A549 (cell line): ENCODE measurements around the gene ZNF385D. TPM values are rescaled to one million over a fixed set of nuclear protein-coding genes. Genes with fewer than 3 reads are reported as not detected.

Experiments used
- ATAC-seq, 2 experiments: fragments of 200-7000 bp in 1 of 2; fragments of >200 bp in 1 of 2; cut with Nextera tagmentation in 1 of 2; cut with Tn5 transposase in 1 of 2; 3 replicates each; pipeline versions ENCODE4 v1.8.0 to v1.9.1; 2018 to 2020; ENCODE audit warnings: mild to moderate bottlenecking in 1 of 2, moderate library complexity in 1 of 2
- CTCF ChIA-PET: fragments of 300-600 bp; sonication (Branson Sonifier 250); formaldehyde crosslinking; extraction: SDS; loops from one replicate; lab custom pipeline; 2021; ENCODE audit warnings: antibody characterized with exemption, inconsistent platforms; lab: Yijun Ruan, JAX
- POLR2A ChIA-PET: fragments of 350-600 bp; formaldehyde crosslinking; extraction: SDS; loops from one replicate; lab custom pipeline; 2021; ENCODE audit warnings: antibody characterized with exemption, inconsistent platforms; lab: Yijun Ruan, JAX
- DNase-seq, 2 experiments: peaks; one replicate each; pipeline versions ENCODE4 v3.0.0 to v3.0.0-alpha.2; 2011 to 2016; ENCODE audit warnings: low read depth in 1 of 2, low spot score in 1 of 2
- FAIRE-seq: peaks from 2 replicates; lab custom pipeline; 2011; peaks lifted over from hg19 to GRCh38; lab: Jason Lieb, UNC
- H3K27ac ChIP-seq, 2 experiments: fragments of >200 bp; sonication (Bioruptor Twin); formaldehyde crosslinking; 3 replicates each; pipeline ENCODE4 v1.5.1; 2016 to 2017
- H3K4me1 ChIP-seq: fragments of >200 bp; sonication (Bioruptor Twin); formaldehyde crosslinking; 3 replicates; pipeline ENCODE4 v1.6.1; 2016
- H3K4me2 ChIP-seq: fragments of >200 bp; sonication (Bioruptor Twin); formaldehyde crosslinking; 3 replicates; pipeline ENCODE4 v1.6.1; 2016
- H3K4me3 ChIP-seq: fragments of >200 bp; sonication (Bioruptor Twin); formaldehyde crosslinking; 3 replicates; pipeline ENCODE4 v1.5.1; 2016
- H3K9me3 ChIP-seq: fragments of >200 bp; sonication (Bioruptor Twin); formaldehyde crosslinking; 3 replicates; pipeline ENCODE4 v1.6.1; 2016
- BHLHE40 ChIP-seq: IDR thresholded peaks from 2 replicates; pipeline ENCODE4 v1.6.1; 2012; ENCODE audit warnings: low read depth, low read length, inconsistent platforms
- CBX8 ChIP-seq: fragments of 200-600 bp; sonication (generic); IDR thresholded peaks from 2 replicates; pipeline ENCODE4 v1.6.1; 2016
- CHD4 ChIP-seq: fragments of 200-600 bp; sonication (generic); IDR thresholded peaks from 2 replicates; pipeline ENCODE4 v1.6.1; 2016; ENCODE audit warnings: antibody characterized with exemption, mild to moderate bottlenecking, borderline replicate concordance
- CTCF ChIP-seq: fragments of >200 bp; sonication (Bioruptor Twin); formaldehyde crosslinking; IDR thresholded peaks from 3 replicates; pipeline ENCODE4 v1.5.1; 2016
- E2F6 ChIP-seq: IDR thresholded peaks from 2 replicates; pipeline ENCODE4 v1.6.1; 2012; ENCODE audit warnings: low read depth, borderline replicate concordance
- GATA3 ChIP-seq: IDR thresholded peaks from 2 replicates; pipeline ENCODE4 v1.6.1; 2012; ENCODE audit warnings: borderline replicate concordance
- HDAC2 ChIP-seq: fragments of 200-600 bp; sonication (generic); IDR thresholded peaks from 2 replicates; pipeline ENCODE4 v1.6.1; 2016
- HES2 ChIP-seq: fragments of >200 bp; sonication (Bioruptor Twin); formaldehyde crosslinking; IDR thresholded peaks from 2 replicates; pipeline ENCODE4 v1.6.1; 2016
- HMGXB4 ChIP-seq: fragments of 250-450 bp; sonication (Bioruptor Pico); IDR thresholded peaks from 2 replicates; pipeline ENCODE4 v1.5.0; 2021; ENCODE audit warnings: mild to moderate bottlenecking, moderate library complexity, borderline replicate concordance
- HOXA7 ChIP-seq: fragments of 250-450 bp; sonication (Bioruptor Pico); IDR thresholded peaks from 2 replicates; pipeline ENCODE4 v1.5.0; 2020; ENCODE audit warnings: mild to moderate bottlenecking, moderate library complexity
- HOXB13 ChIP-seq: fragments of 250-450 bp; sonication (Bioruptor Pico); IDR thresholded peaks from 2 replicates; pipeline ENCODE4 v1.5.0; 2020; ENCODE audit warnings: low read depth, mild to moderate bottlenecking, moderate library complexity
- HOXB5 ChIP-seq: fragments of 250-450 bp; sonication (Bioruptor Pico); IDR thresholded peaks from 2 replicates; pipeline ENCODE4 v1.5.0; 2020; ENCODE audit warnings: mild to moderate bottlenecking, moderate library complexity
- JUN ChIP-seq, 2 experiments: fragments of >200 bp; sonication (Bioruptor Twin); formaldehyde crosslinking; IDR thresholded peaks; 2 replicates in 1 of 2; 3 replicates in 1 of 2; pipeline ENCODE4 v1.6.1; 2016 to 2017
- JUNB ChIP-seq: fragments of >200 bp; sonication (Bioruptor Twin); formaldehyde crosslinking; IDR thresholded peaks from 2 replicates; pipeline ENCODE4 v1.6.1; 2016
- KDM1A ChIP-seq: fragments of 200-600 bp; sonication (generic); IDR thresholded peaks from 2 replicates; pipeline ENCODE4 v1.6.1; 2016; ENCODE audit warnings: low read depth, mild to moderate bottlenecking
- MAX ChIP-seq: IDR thresholded peaks from 2 replicates; pipeline ENCODE4 v1.6.1; 2012
- NFE2L2 ChIP-seq: fragments of 150-350 bp; conservative IDR thresholded peaks from 2 replicates; pipeline ENCODE4 v1.6.1; 2014; ENCODE audit warnings: low read length
- PHF8 ChIP-seq: fragments of 200-600 bp; sonication (generic); IDR thresholded peaks from 2 replicates; pipeline ENCODE4 v1.6.1; 2016; ENCODE audit warnings: low read depth, mild to moderate bottlenecking, antibody characterized with exemption, moderate library complexity, borderline replicate concordance
- POLR2AphosphoS2 ChIP-seq: conservative IDR thresholded peaks from 2 replicates; pipeline ENCODE4 v1.6.1; 2012; ENCODE audit warnings: low read length, improper control_type of control experiment, inconsistent platforms
- REST ChIP-seq: fragments of 200-600 bp; sonication (generic); IDR thresholded peaks from 2 replicates; pipeline ENCODE4 v1.6.1; 2016; ENCODE audit warnings: antibody characterized with exemption, mild to moderate bottlenecking, moderate library complexity
- RFX5 ChIP-seq: fragments of 450-650 bp; IDR thresholded peaks from 2 replicates; pipeline ENCODE4 v1.7.1; 2014; ENCODE audit warnings: antibody characterized with exemption, mild to moderate bottlenecking, moderate library complexity
- RNF2 ChIP-seq: fragments of 200-600 bp; sonication (generic); IDR thresholded peaks from 2 replicates; pipeline ENCODE4 v1.6.1; 2016; ENCODE audit warnings: low read depth, mild to moderate bottlenecking, antibody characterized with exemption, moderate library complexity, borderline replicate concordance
- ZC3H11A ChIP-seq: fragments of 450-650 bp; IDR thresholded peaks from 2 replicates; pipeline ENCODE4 v1.6.1; 2014; ENCODE audit warnings: antibody characterized with exemption, mild to moderate bottlenecking
- ZNF302 ChIP-seq: fragments of 250-450 bp; sonication (Bioruptor Pico); IDR thresholded peaks from 2 replicates; pipeline ENCODE4 v1.9.0; 2021; ENCODE audit warnings: inconsistent platforms, mild to moderate bottlenecking, moderate library complexity
- ZSCAN20 ChIP-seq: fragments of 250-450 bp; sonication (Bioruptor Pico); IDR thresholded peaks from 2 replicates; pipeline ENCODE4 v1.8.0; 2022; ENCODE audit warnings: mild to moderate bottlenecking, moderate library complexity
- WGBS: methylation state at CpG from one replicate; pipeline ENCODE4 v1.1.6; 2017; ENCODE audit errors: missing lambda C conversion rate; 5-methylcytosine and 5-hydroxymethylcytosine counted together
- polyA plus RNA-seq, 4 experiments: library from polyadenylated mRNA; depleted of rRNA in 3 of 4; stranded (reverse); fragments of >200 nt; fragmentation: RNase III in 1 of 4; extraction: RNeasy Plus Mini Kit Qiagen cat#74134 plus additional on column Dnase treatment in 1 of 4; gene quantifications; 2 replicates in 3 of 4; 3 replicates in 1 of 4; pipeline ENCODE4 v1.2.3, GENCODE V29; 2011 to 2017

The ZNF385D gene
- polyA plus RNA-seq, 2 of the 4 experiments (the other 2 are of a cell fraction): not detected

GRCh38 chr3:21642433-21642832 lies 108.6 kb downstream of the ZNF385D start:
- no peaks in the 10 kb centered on the region for H3K9me3 ChIP-seq
- TF ChIP-seq E2F6 (no peak), JUN (IDR thresholded peaks at IDR 0.05) (no peak), ZNF302 (CRISPR knock-in tag) (no peak), CHD4 (no peak), MAX (no peak), ZC3H11A (no peak), HOXB5 (no peak), RFX5 (no peak), ZSCAN20 (CRISPR knock-in tag) (no peak), CTCF (no peak), HDAC2 (no peak), PHF8 (no peak), HOXA7 (no peak), JUNB (no peak), HOXB13 (CRISPR knock-in tag) (no peak)
- TF ChIP-seq, all 56 proteins: peak for 0
- Histone ChIP-seq H3K4me2 (no peak overlapping the region), H3K27ac (no peak overlapping the region), H3K4me3 (no peak overlapping the region), H3K4me1 (no peaks in the 10 kb centered on the region)
- ATAC-seq (no peak), FAIRE-seq (no peak), DNase-seq (no peak)
- POLR2A ChIA-PET: no interaction called here
- 1% methylated on average over 3 of the region's 3 CpGs for WGBS
- CTCF ChIA-PET: no interaction called here

GRCh38 chr3:21641959-21642358 lies 109.1 kb downstream of the ZNF385D start:
- no peaks in the 10 kb centered on the region for H3K9me3 ChIP-seq
- H3K4me3 ChIP-seq: no peak overlapping the region
- ChIA-PET CTCF (no interaction called here), POLR2A (no interaction called here)
- H3K27ac ChIP-seq: no peak overlapping the region
- ATAC-seq (no peak), FAIRE-seq (no peak), DNase-seq (no peak)
- no peak for TF ChIP-seq HMGXB4 (CRISPR knock-in tag)
- TF ChIP-seq POLR2AphosphoS2: no peak
- TF ChIP-seq ZNF302 (CRISPR knock-in tag): no peak
- TF ChIP-seq KDM1A: no peak
- no peaks in the 10 kb centered on the region for H3K4me1 ChIP-seq
- no peak overlapping the region for H3K4me2 ChIP-seq
- 8% methylated on average over 4 of the region's 4 CpGs for WGBS

GRCh38 chr3:21638488-21638887 lies 112.5 kb downstream of the ZNF385D start:
- Histone ChIP-seq H3K9me3 (no peaks in the 10 kb centered on the region), H3K4me3 (no peak overlapping the region), H3K4me1 (no peaks in the 10 kb centered on the region), H3K4me2 (no peak overlapping the region), H3K27ac (no peak overlapping the region)
- FAIRE-seq: no peak
- no peak for ATAC-seq
- ChIA-PET CTCF (no interaction called here), POLR2A (no interaction called here)
- DNase-seq: no peak
- 0% methylated on average over 2 of the region's 2 CpGs for whole genome bisulfite sequencing
- TF ChIP-seq ZSCAN20 (CRISPR knock-in tag): no peak
- no peak for TF ChIP-seq CBX8
- no peak for TF ChIP-seq KDM1A
- TF ChIP-seq REST: no peak
- TF ChIP-seq HES2: no peak
- no peak for TF ChIP-seq CTCF
- TF ChIP-seq BHLHE40: no peak
- no peak for TF ChIP-seq JUN (IDR thresholded peaks at IDR 0.05)
- TF ChIP-seq ZC3H11A: no peak
- TF ChIP-seq RNF2: no peak
- no peak for TF ChIP-seq GATA3
- TF ChIP-seq NFE2L2: no peak
